Parathyroid adenoma (tissue), 2 donors: Measurements from ENCODE around the gene PLP2.
A peak's percentile ranks its signal among the peaks of the same experiment; 100 is the strongest.
"Not testable (repeated sequence)": the region's sequence is repeated elsewhere in the genome, so short reads cannot be mapped to it uniquely, and the experiment has no call there.

ENCODE experiments used
- H2AFZ ChIP-seq: fragments of 300-600 bp; sonication (generic); one replicate; pipeline ENCODE4 v1.7.0; 2017; ENCODE audit warnings: antibody characterized with exemption, mild to moderate bottlenecking
- H3K27ac ChIP-seq: fragments of 300-600 bp; sonication (generic); one replicate; pipeline ENCODE4 v1.7.0; 2017
- H3K27me3 ChIP-seq: fragments of 300-600 bp; sonication (generic); one replicate; pipeline ENCODE4 v1.7.0; 2017; ENCODE audit warnings: low read length; ENCODE audit not compliant: control insufficient read depth, insufficient read depth
- H3K36me3 ChIP-seq: fragments of 300-600 bp; sonication (generic); one replicate; pipeline ENCODE4 v1.7.0; 2017; ENCODE audit warnings: low read length; ENCODE audit not compliant: control insufficient read depth, insufficient read depth
- H3K4me1 ChIP-seq: fragments of 300-600 bp; sonication (generic); one replicate; pipeline ENCODE4 v1.7.0; 2017; ENCODE audit warnings: control low read depth
- H3K4me2 ChIP-seq: fragments of 300-600 bp; sonication (generic); one replicate; pipeline ENCODE4 v1.7.0; 2017; ENCODE audit warnings: low read length
- H3K4me3 ChIP-seq: fragments of 300-600 bp; sonication (generic); one replicate; pipeline ENCODE4 v1.7.0; 2017; ENCODE audit warnings: low read depth, low read length
- H3K79me2 ChIP-seq: fragments of 300-600 bp; sonication (generic); one replicate; pipeline ENCODE4 v1.7.0; 2017; ENCODE audit warnings: control low read depth
- H3K9ac ChIP-seq: fragments of 300-600 bp; sonication (generic); one replicate; pipeline ENCODE4 v1.7.0; 2017; ENCODE audit warnings: mild to moderate bottlenecking
- H3K9me3 ChIP-seq: fragments of 300-600 bp; sonication (generic); one replicate; pipeline ENCODE4 v1.7.0; 2017; ENCODE audit warnings: low read length; ENCODE audit not compliant: control insufficient read depth
- CTCF ChIP-seq: fragments of 300-600 bp; sonication (generic); IDR thresholded peaks from one replicate; pipeline ENCODE4 v1.7.0; 2017; ENCODE audit warnings: antibody characterized with exemption, mild to moderate bottlenecking
- donor health status: primary hyperparathyroidism.

PLP2 gene

GRCh38 chrX:49165901-49166881 is 5.5 kb upstream of the PLP2 start:
- Histone ChIP-seq H3K9me3 (no peaks in the 10 kb centered on the region), H3K4me1 (no peaks in the 10 kb centered on the region), H3K27ac (peak overlapping the region; percentile 59), H3K27me3 (no peaks in the 10 kb centered on the region), H3K79me2 (no peaks in the 10 kb centered on the region), H3K9ac (no peak overlapping the region), H3K4me2 (no peak overlapping the region), H2AFZ (no peak overlapping the region), H3K4me3 (no peak overlapping the region), H3K36me3 (no peaks in the 10 kb centered on the region)
- TF ChIP-seq CTCF, result no peak

GRCh38 chrX:49166914-49167739 is 4.6 kb upstream of the PLP2 start:
- H3K36me3 ChIP-seq, result no peaks in the 10 kb centered on the region
- H3K4me3 ChIP-seq, result no peak overlapping the region
- no peak overlapping the region for H2AFZ ChIP-seq
- no peaks in the 10 kb centered on the region for H3K9me3 ChIP-seq
- H3K9ac ChIP-seq, result no peak overlapping the region
- peak overlapping the region; percentile 59 for H3K27ac ChIP-seq
- H3K79me2 ChIP-seq, result no peaks in the 10 kb centered on the region
- no peak overlapping the region for H3K4me2 ChIP-seq
- no peak for TF ChIP-seq CTCF
- no peaks in the 10 kb centered on the region for H3K4me1 ChIP-seq
- H3K27me3 ChIP-seq, result no peaks in the 10 kb centered on the region

GRCh38 chrX:49167740-49168108 is 4.0 kb upstream of the PLP2 start:
- Histone ChIP-seq H3K79me2 (no peaks in the 10 kb centered on the region), H3K4me3 (no peak overlapping the region), H3K27me3 (no peaks in the 10 kb centered on the region), H2AFZ (no peak overlapping the region), H3K9me3 (no peaks in the 10 kb centered on the region), H3K9ac (no peak overlapping the region), H3K4me1 (no peaks in the 10 kb centered on the region), H3K36me3 (no peaks in the 10 kb centered on the region), H3K27ac (peak overlapping the region; percentile 59), H3K4me2 (no peak overlapping the region)
- TF ChIP-seq CTCF, result no peak

GRCh38 chrX:49172280-49172780 is 632 bp downstream of the PLP2 start:
- no peak overlapping the region for H3K9ac ChIP-seq
- H3K36me3 ChIP-seq, result no peaks in the 10 kb centered on the region
- no peaks in the 10 kb centered on the region for H3K4me1 ChIP-seq
- H3K79me2 ChIP-seq, result no peaks in the 10 kb centered on the region
- H3K4me3 ChIP-seq, result peak overlapping the region; percentile 59
- H3K27ac ChIP-seq, result peak overlapping the region; percentile 39
- no peak for TF ChIP-seq CTCF
- peak overlapping the region; percentile 79 for H3K4me2 ChIP-seq
- no peaks in the 10 kb centered on the region for H3K27me3 ChIP-seq
- peak overlapping the region; percentile 83 for H2AFZ ChIP-seq
- no peaks in the 10 kb centered on the region for H3K9me3 ChIP-seq

- not testable (repeated sequence) for H3K4me1 ChIP-seq, H2AFZ ChIP-seq, H3K4me2 ChIP-seq, H3K27me3 ChIP-seq, H3K36me3 ChIP-seq, H3K79me2 ChIP-seq, H3K27ac ChIP-seq, H3K9ac ChIP-seq, H3K4me3 ChIP-seq, H3K9me3 ChIP-seq
These were observed 1.8 kb downstream of the PLP2 start for GRCh38 chrX:49173544-49173943.
